ENCODE results near the gene PRKAG2.
"Not testable (repeated sequence)": the region's sequence is repeated elsewhere in the genome, so short reads cannot be mapped to it uniquely, and the experiment has no call there.

PRKAG2 gene

GRCh38 chr7:151852486-151853396, 24.2 kb downstream of the PRKAG2 start:
- in situ Hi-C loops (cut with MboI; ENCODE audit: low sequenced_read_pairs): no loop called here

GRCh38 chr7:151851782-151852181, 25.1 kb downstream of the PRKAG2 start:
- in situ Hi-C loops (cut with MboI; ENCODE audit: low sequenced_read_pairs): no loop called here

- in situ Hi-C loops (cut with MboI; ENCODE audit: low sequenced_read_pairs): no loop called here
Observed at GRCh38 chr7:151851145-151851751, 25.7 kb downstream of the PRKAG2 start.

GRCh38 chr7:151850491-151851124, 26.3 kb downstream of the PRKAG2 start:
- in situ Hi-C loops (cut with MboI; ENCODE audit: low sequenced_read_pairs): no loop called here

GRCh38 chr7:151849879-151850260, 27.0 kb downstream of the PRKAG2 start:
- in situ Hi-C loops (cut with MboI; ENCODE audit: low sequenced_read_pairs): no loop called here

- in situ Hi-C loops (cut with MboI; ENCODE audit: low sequenced_read_pairs): no loop called here
Observed at GRCh38 chr7:151849008-151849878, 27.7 kb downstream of the PRKAG2 start.

GRCh38 chr7:151847681-151848081, 29.2 kb downstream of the PRKAG2 start:
- in situ Hi-C loops (cut with MboI; ENCODE audit: low sequenced_read_pairs): no loop called here

GRCh38 chr7:151847136-151847535, 29.8 kb downstream of the PRKAG2 start:
- in situ Hi-C loops (cut with MboI; ENCODE audit: low sequenced_read_pairs): no loop called here

- in situ Hi-C loops (cut with MboI; ENCODE audit: low sequenced_read_pairs): no loop called here
Observed at GRCh38 chr7:151845412-151846205, 31.3 kb downstream of the PRKAG2 start.

GRCh38 chr7:151844825-151845200, 32.1 kb downstream of the PRKAG2 start:
- in situ Hi-C loops (cut with MboI; ENCODE audit: low sequenced_read_pairs): no loop called here

GRCh38 chr7:151844071-151844824, 32.7 kb downstream of the PRKAG2 start:
- in situ Hi-C loops (cut with MboI; ENCODE audit: low sequenced_read_pairs): no loop called here

GRCh38 chr7:151843181-151843580, 33.7 kb downstream of the PRKAG2 start:
- in situ Hi-C loops (cut with MboI; ENCODE audit: low sequenced_read_pairs): no loop called here

GRCh38 chr7:151841395-151842051, 35.4 kb downstream of the PRKAG2 start:
- in situ Hi-C loops (cut with MboI; ENCODE audit: low sequenced_read_pairs): not testable (repeated sequence)

GRCh38 chr7:151840088-151840910, 36.6 kb downstream of the PRKAG2 start:
- in situ Hi-C loops (cut with MboI; ENCODE audit: low sequenced_read_pairs): no loop called here

GRCh38 chr7:151839451-151839921, 37.4 kb downstream of the PRKAG2 start:
- in situ Hi-C loops (cut with MboI; ENCODE audit: low sequenced_read_pairs): no loop called here

- in situ Hi-C loops (cut with MboI; ENCODE audit: low sequenced_read_pairs): no loop called here
Observed at GRCh38 chr7:151838861-151839381, 38.0 kb downstream of the PRKAG2 start.

GRCh38 chr7:151838072-151838471, 38.8 kb downstream of the PRKAG2 start:
- in situ Hi-C loops (cut with MboI; ENCODE audit: low sequenced_read_pairs): no loop called here

All from HL-60/S4 treated with phorbol 12-myristate 13-acetate at 8.2 ng/mL for 4 days and 3 days (cell line).